Stomach (tissue), 9 donors: ENCODE data around the gene OR2A7. TPM values are rescaled to one million over a fixed set of nuclear protein-coding genes. Genes with fewer than 3 reads are reported as not detected.
"Not testable (repeated sequence)": the region's sequence is repeated elsewhere in the genome, so short reads cannot be mapped to it uniquely, and the experiment has no call there.

ENCODE experiments used
- DNase-seq, 2 donors: peaks; one replicate each; pipeline versions ENCODE4 v3.0.0 to v3.0.0-alpha.2; 2013 to 2019
- H3K27ac ChIP-seq, 5 donors: fragments of 200-600 bp in 4 of 5; sonication (generic) in 4 of 5; one replicate each; pipeline ENCODE4 v1.5.1; 2013 to 2019; ENCODE audit warnings: mild to moderate bottlenecking in 1 of 5, moderate library complexity in 1 of 5
- H3K27me3 ChIP-seq, 3 donors: fragments of 200-600 bp; sonication (generic); one replicate each; pipeline ENCODE4 v1.5.1; 2017 to 2019; ENCODE audit warnings: mixed run types in 1 of 3
- H3K36me3 ChIP-seq, 4 donors: fragments of 200-600 bp; sonication (generic); 1 replicate in 3 of 4; 2 replicates in 1 of 4; pipeline ENCODE4 v1.5.1; 2016 to 2019
- H3K4me1 ChIP-seq, 4 donors: fragments of 200-600 bp; sonication (generic); one replicate each; pipeline ENCODE4 v1.5.1; 2016 to 2019
- H3K4me3 ChIP-seq, 4 donors: fragments of 200-600 bp; sonication (generic) in 3 of 4; one replicate each; pipeline ENCODE4 v1.5.1; 2016 to 2019; ENCODE audit warnings: mild to moderate bottlenecking in 1 of 4
- H3K9me3 ChIP-seq, 4 donors: fragments of 200-600 bp; sonication (generic); one replicate each; pipeline ENCODE4 v1.5.1; 2016 to 2019
- CTCF ChIP-seq, 7 experiments: fragments of 450-650 bp in 4 of 7; fragments of 200-600 bp in 3 of 7; sonication (generic) in 3 of 7; IDR thresholded peaks; one replicate each; pipeline ENCODE4 v1.5.1; 2016 to 2019; ENCODE audit warnings: antibody characterized with exemption in 7 of 7, control low read depth in 2 of 7, mild to moderate bottlenecking in 1 of 7
- EP300 ChIP-seq: sonication (generic); formaldehyde crosslinking; IDR thresholded peaks from one replicate; pipeline ENCODE4 v1.6.1; 2017; ENCODE audit warnings: antibody characterized with exemption
- POLR2A ChIP-seq, 4 donors: fragments of 450-650 bp; IDR thresholded peaks; one replicate each; pipeline ENCODE4 v1.6.1; 2016; ENCODE audit warnings: antibody characterized with exemption in 4 of 4, control low read depth in 2 of 4, mild to moderate bottlenecking in 1 of 4, moderate library complexity in 1 of 4
- POLR2AphosphoS5 ChIP-seq, 3 donors: sonication (generic); formaldehyde crosslinking; IDR thresholded peaks; one replicate each; pipeline ENCODE4 v1.6.1; 2016; ENCODE audit warnings: antibody characterized with exemption in 3 of 3
- WGBS, 5 donors: extraction: QIAGEN DNeasy Blood & Tissue Kit in 3 of 5; methylation state at CpG; one replicate each; pipeline versions ENCODE4 v1.1.5 to v1.1.7; 2013 to 2018; 5-methylcytosine and 5-hydroxymethylcytosine counted together
- intact Hi-C: fragments of 100-400 bp; cut with DNase I; formaldehyde crosslinking; loops from one replicate; pipeline ENCODE4 v1.15.1; 2023; ENCODE audit warnings: low total_unique reads
- polyA plus RNA-seq, 3 donors: library from polyadenylated mRNA; stranded (reverse); fragments of 200-250 nt; gene quantifications; one replicate each; pipeline ENCODE4 v1.2.3, GENCODE V29; 2013
- total RNA-seq, 5 donors: library from RNA; depleted of rRNA; stranded (reverse); fragments of >200 nt; gene quantifications; one replicate each; pipeline versions ENCODE4 v1.1.0 to v1.2.3, GENCODE V29; 2014 to 2016
- donor health status: healthy with polysubstance abuse.
- donor health status: Bipolar disorder and iron deficiency.
- donor health status: healthy.

The OR2A7 gene
- total and polyA plus RNA-seq, 8 donors, result 0.44 to 68.8 (median 7.6) TPM; not detected in 2

GRCh38 chr7:144256112-144256511 lies 8.5 kb downstream of the OR2A7 start:
- Histone ChIP-seq H3K27me3 (no peaks in the 10 kb centered on the region), H3K4me1 (no peaks in the 10 kb centered on the region), H3K27ac (no peak overlapping the region), H3K36me3 (no peaks in the 10 kb centered on the region), H3K9me3 (no peaks in the 10 kb centered on the region), H3K4me3 (no peak overlapping the region)
- 85 to 90% (median 88%) methylated on average over 3 of the region's 3 CpGs for WGBS, 5 donors
- intact Hi-C loops, result no loop called here
- TF ChIP-seq EP300 (no peak), POLR2AphosphoS5 (IDR thresholded peaks at IDR 0.05) (no peak), CTCF (IDR thresholded peaks at IDR 0.05) (no peak), POLR2A (IDR thresholded peaks at IDR 0.05) (no peak)
- DNase-seq, result peak in 1 of 2 donors; percentile 2

DNA sequence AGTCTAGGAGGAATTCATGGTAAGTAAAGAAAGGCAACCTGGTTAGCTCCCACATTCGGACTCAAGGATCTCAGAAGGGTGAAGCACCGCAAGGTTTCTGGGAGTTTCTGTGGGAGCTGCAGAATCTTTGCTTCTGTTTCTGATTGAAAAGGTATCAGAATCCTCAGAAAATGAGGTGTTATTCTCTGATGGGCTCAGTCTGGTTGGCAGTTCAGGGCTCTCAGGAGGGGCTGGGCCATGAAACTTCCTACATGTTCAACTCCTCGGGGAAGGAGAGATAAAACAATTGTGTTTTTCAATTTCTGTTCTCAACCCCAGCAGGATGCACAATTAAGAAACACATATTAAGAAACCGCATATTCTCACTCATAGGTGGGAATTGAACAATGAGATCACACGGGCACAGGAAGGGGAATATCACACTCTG lies 9.1 kb downstream of the OR2A7 start:
- 75 to 86% (median 76%) methylated on average over 5 of the region's 5 CpGs for WGBS, 5 donors
- H3K9me3 ChIP-seq, result no peaks in the 10 kb centered on the region
- no peak for TF ChIP-seq EP300
- no peak for TF ChIP-seq POLR2A (IDR thresholded peaks at IDR 0.05)
- TF ChIP-seq CTCF (IDR thresholded peaks at IDR 0.05), result no peak
- TF ChIP-seq POLR2AphosphoS5 (IDR thresholded peaks at IDR 0.05), result no peak
- intact Hi-C loops, result no loop called here
- no peak for DNase-seq
- H3K27ac ChIP-seq, result no peak overlapping the region
- no peaks in the 10 kb centered on the region for H3K36me3 ChIP-seq
- no peak overlapping the region for H3K4me3 ChIP-seq
- H3K4me1 ChIP-seq, result no peaks in the 10 kb centered on the region
- no peaks in the 10 kb centered on the region for H3K27me3 ChIP-seq

- no CpG with 5 or more reads among the region's 4 CpGs for WGBS, 5 donors
- H3K4me1 ChIP-seq, H3K4me3 ChIP-seq, H3K27ac ChIP-seq, H3K27me3 ChIP-seq, H3K36me3 ChIP-seq, H3K9me3 ChIP-seq, intact Hi-C loops, DNase-seq: not testable (repeated sequence)
These were observed 12.3 kb downstream of the OR2A7 start for GRCh38 chr7:144252307-144252706.

DNA sequence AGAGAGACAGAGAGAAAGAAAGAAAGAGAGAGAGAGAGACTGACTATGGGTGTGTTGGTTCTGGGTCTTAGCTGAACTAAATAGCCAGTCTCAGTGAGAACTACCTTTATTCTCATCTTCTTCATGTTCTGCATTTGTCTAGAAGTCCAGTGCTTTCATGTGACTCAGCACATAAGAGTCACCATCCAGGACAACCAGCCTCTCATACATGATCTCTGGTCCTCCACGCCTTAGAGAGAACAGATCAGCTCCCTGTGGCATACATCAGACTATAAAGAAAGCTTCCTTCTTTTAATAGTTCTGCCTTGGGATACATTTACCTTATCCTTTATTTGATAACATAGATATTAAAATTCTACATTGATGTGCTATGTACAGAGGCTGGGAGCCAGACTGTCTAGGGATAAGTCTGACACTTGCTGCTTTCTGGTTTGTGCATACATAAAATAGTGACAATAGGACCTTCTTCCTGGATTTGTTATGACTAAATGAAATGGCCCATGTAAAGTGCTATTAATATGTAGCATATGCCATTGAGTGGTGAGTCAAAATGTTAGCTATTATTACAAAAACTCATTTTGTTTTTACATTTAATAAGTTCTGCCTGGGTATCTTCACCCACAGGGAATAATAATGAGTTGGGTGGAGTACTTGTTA lies 16.8 kb downstream of the OR2A7 start:
- H3K4me3 ChIP-seq, H3K27me3 ChIP-seq, DNase-seq, H3K36me3 ChIP-seq, H3K27ac ChIP-seq, intact Hi-C loops, H3K9me3 ChIP-seq, H3K4me1 ChIP-seq: not testable (repeated sequence)
- WGBS, 5 donors, result no CpG with 5 or more reads among the region's 1 CpG

GRCh38 chr7:144246967-144247366 lies 17.6 kb downstream of the OR2A7 start:
- WGBS, 5 donors, result no CpG with 5 or more reads among the region's 5 CpGs
- H3K27me3 ChIP-seq, intact Hi-C loops: not testable (repeated sequence)

GRCh38 chr7:144245372-144245771 lies 19.2 kb downstream of the OR2A7 start:
- H3K4me1 ChIP-seq, H3K27ac ChIP-seq, DNase-seq, H3K36me3 ChIP-seq, H3K27me3 ChIP-seq, H3K9me3 ChIP-seq, intact Hi-C loops, H3K4me3 ChIP-seq: not testable (repeated sequence)
- no CpG with 5 or more reads among the region's 2 CpGs for WGBS, 5 donors

More at GRCh38 chr7:144246967-144247366, 17.6 kb downstream of the OR2A7 start:
- not testable (repeated sequence) for H3K4me1 ChIP-seq, H3K36me3 ChIP-seq, H3K9me3 ChIP-seq, DNase-seq, H3K4me3 ChIP-seq, H3K27ac ChIP-seq

GRCh38 chr7:144239365-144239764 lies 25.2 kb downstream of the OR2A7 start, which contains the start of gene OR2A42:
Gene OR2A42 (minus strand): TSS chr7:144239605. CDS start chr7:144232843, 6,762 bp downstream.
- DNase-seq, H3K9me3 ChIP-seq, H3K27ac ChIP-seq, H3K4me1 ChIP-seq, intact Hi-C loops, H3K4me3 ChIP-seq, H3K36me3 ChIP-seq, H3K27me3 ChIP-seq: not testable (repeated sequence)
- 79 to 100% (median 88%) methylated on average over 1 of the region's 2 CpGs for WGBS, 5 donors

DNA sequence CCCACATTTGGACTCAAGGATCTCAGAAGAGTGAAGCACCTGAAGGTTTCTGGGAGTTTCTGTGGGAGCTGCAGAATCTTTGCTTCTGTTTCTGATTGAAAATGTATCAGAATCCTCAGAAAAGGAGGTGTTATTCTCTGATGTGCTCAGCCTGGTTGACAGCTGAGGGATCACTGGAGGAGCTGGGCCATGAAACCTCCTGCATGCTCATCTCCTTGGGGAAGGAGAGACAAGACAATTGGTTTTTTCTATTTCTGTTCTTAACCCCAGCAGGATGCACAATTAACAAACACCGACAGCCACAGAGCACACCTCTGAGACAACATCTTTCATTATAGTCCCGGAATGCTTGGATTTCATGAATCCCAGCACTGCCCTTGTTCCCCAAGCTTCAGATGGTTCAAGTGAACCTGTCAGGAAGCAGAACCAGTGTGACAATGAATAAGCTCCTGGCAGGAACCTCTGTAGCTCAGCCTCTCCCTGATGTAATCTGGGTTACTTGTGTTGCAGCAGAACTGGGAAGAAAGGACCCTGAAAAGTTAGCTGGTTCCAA lies 26.0 kb downstream of the OR2A7 start:
- H3K9me3 ChIP-seq, DNase-seq, intact Hi-C loops, H3K4me3 ChIP-seq, H3K36me3 ChIP-seq, H3K27me3 ChIP-seq, H3K27ac ChIP-seq, H3K4me1 ChIP-seq: not testable (repeated sequence)
- WGBS, 5 donors, result 67 to 91% (median 78%) methylated on average over 2 of the region's 2 CpGs

DNA sequence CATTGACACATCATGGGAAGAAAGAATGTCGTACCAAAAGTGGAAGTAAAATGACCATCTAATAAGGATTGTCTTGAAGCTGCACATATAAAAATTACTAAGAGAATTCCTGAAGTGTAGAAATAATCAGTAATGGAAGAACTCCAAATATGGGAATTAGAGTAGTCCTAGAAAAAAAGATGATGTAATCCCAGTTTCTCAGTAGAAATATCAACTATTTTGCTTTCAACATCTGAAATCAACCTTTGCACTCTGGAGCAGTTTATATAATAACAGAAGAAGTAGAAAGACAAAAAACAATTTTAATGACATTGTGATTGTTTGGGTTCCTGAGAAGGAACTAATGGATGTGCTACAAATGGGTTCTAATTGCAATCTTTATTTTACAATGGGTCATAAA lies 31.6 kb downstream of the OR2A7 start:
- 78 to 100% (median 100%) methylated on average over 1 of the region's 1 CpG for WGBS, 5 donors
- H3K4me3 ChIP-seq, DNase-seq, intact Hi-C loops, H3K36me3 ChIP-seq, H3K9me3 ChIP-seq, H3K27ac ChIP-seq, H3K4me1 ChIP-seq, H3K27me3 ChIP-seq: not testable (repeated sequence)

GRCh38 chr7:144231027-144231426 lies 33.6 kb downstream of the OR2A7 start:
- no CpG with 5 or more reads among the region's 2 CpGs for WGBS, 5 donors
- intact Hi-C loops, H3K27ac ChIP-seq, H3K27me3 ChIP-seq, DNase-seq, H3K4me3 ChIP-seq, H3K36me3 ChIP-seq, H3K4me1 ChIP-seq, H3K9me3 ChIP-seq: not testable (repeated sequence)
